Stimulated activated naive CD8-positive, alpha-beta T cell treated with anti-CD3 and anti-CD28 coated beads, Interleukin-15, Interleukin-2, amounts not matched to agents 100 U/mL and 50 U/mL, for 24 hours (primary cell): ENCODE data around the gene FASN.

ENCODE experiments used
- ATAC-seq: fragments of 150-1000 bp; cut with Tn5 transposase; one replicate; pipeline ENCODE4 v1.10.0; 2021
- DNase-seq: peaks from one replicate; pipeline ENCODE4 v3.0.0; 2021

Gene FASN

DNA sequence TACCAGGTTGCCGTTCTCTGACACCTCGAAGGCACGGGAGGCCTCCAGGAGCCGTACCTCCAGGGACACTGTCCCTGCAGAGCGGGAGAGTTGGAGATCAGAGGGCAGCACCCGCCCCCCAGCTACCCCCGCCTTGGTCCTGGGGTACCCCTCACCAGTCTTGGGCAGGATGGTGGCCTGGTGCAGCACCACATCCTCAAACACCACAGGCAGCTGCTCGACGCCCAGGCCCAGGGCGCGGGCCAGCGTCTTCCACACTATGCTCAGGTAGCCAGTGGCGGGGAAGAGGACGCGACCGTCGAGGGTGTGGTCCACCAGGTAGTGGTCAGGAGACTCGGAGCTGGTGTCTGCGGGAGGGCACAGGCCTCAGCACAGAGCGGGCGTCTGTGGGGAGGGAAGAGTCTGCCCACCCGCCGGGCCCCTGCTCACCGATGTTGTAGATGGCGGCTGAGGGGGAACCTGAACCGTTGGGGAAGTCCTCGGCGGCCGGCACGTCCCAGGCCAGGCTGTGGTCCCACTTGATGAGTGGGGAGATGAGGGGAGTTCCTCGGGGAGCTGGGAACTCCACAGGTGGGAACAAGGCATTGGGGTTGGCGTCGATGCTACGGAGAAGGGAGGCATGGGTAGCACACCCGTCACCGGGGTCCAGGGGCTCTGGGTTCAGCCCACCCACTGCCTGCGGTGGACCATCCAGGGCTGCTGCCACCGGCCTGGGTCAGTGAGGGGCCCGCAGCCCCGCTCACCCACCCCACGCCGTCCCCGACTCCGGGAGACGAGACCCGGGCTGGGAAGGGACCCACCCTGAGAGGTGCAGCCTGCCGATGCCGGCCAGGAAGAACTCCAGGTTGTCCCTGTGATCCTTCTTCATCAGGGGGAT, 9.8 kb downstream of the FASN start:
- ATAC-seq = no peak
- no peak for DNase-seq

GRCh38 chr17:82086941-82087906, 10.8 kb downstream of the FASN start:
- DNase-seq = no peak
- ATAC-seq = no peak

DNA sequence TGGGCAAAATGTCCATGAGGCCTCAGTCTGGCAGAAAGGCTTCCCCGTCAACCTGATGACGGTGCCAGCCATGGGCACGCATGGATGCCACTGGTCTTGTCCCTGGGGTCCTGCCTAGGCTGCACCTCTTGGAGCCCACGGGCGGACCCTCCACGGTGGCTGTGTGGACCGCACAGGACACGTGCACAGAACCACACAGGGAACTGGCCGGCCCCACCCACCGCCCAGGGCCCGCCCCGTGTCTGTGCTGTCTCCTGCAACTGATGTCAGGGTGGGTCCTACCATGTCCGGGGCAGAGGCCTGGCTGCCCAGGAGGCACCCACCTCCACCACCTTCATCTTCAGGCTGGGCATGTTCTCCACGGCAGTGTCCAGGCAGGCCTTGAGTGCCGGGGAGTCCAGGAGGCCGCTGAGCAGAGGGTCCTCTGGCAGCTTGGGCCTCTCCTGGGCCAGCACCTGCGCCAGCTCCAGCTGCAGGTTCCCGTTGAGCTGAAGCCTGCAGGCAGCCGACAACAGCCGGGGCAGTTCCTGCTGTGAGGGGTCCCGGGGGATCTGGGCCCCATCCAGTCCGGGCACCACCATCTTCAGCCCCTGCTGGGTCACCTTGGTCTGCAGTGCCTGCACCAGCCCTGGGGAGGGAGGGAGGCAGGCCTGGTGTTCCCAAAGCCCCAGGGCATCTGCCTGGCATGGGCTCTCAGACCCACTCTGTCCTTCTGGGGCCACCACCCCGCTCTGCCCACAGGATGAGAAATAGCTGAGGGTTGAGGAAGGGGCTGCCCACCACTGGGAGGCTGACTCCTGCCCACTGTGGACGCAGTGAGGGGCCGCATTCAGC, 11.9 kb downstream of the FASN start:
- DNase-seq = no peak
- ATAC-seq = no peak

GRCh38 chr17:82085031-82085861, 12.8 kb downstream of the FASN start:
- DNase-seq (no peak), ATAC-seq (no peak)

GRCh38 chr17:82084373-82085030, 13.5 kb downstream of the FASN start:
- no peak for DNase-seq
- ATAC-seq = no peak

DNA sequence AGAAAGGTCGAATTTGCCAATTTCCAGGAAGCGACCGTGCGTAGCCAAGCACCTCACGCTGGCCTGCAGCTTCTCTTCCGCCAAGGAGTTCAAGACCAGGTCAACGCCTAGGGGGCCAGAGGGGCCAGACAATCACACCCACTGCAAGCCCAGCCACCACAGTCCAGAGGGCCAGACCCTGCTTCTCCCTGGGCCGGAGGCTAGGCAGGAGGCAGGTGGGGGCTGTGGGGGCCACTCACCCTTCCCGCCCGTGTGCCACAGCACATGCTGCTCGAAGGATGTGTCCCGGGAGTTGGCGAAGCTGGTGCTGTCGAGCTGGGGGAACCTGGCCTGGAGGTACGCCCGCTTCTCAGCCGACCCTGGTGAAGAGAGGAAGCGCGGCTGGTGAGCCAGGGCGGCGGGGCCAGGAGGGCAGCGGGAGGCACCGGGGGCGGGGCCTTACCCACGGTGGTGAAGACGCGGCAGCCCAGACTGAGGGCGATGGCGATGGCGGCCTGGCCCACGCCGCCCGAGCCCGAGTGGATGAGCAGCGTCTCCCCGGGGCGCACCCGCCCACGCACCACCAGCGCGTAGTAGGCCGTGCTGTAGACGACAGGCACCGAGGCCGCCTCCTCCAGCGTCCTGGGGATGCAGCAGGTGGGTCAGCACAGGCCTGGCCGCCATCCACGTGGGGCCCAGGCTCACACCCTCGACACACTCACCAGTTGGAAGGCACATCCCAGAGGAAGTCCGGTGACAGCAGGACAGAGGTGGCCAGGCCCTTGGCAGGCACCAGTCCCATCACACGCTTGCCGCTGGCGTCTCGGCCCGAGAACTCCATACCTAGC, 14.3 kb downstream of the FASN start:
- no peak for ATAC-seq
- DNase-seq = no peak

- DNase-seq (no peak), ATAC-seq (no peak)
Observed at GRCh38 chr17:82083009-82083408, 15.0 kb downstream of the FASN start.

GRCh38 chr17:82082456-82082855, 15.6 kb downstream of the FASN start:
- no peak for ATAC-seq
- no peak for DNase-seq

DNA sequence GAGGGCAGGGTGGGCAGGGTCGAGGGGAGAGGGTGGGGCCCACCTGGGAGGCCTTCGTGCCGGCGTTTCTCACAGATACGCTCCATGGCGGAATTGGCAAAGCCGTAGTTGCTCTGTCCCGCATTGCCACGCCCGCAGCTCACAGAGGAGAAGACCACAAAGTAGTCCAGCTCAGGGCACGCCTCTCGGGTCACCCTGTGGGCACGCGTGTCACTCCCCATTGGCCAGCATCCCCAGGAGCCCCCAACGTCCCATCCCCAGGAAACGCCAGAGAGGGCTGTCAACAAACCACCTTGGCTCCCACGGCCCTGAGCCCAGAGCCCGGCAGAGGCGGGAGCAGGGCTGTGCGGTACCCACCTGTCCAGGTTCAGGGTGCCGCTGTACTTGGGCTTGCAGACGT, 16.1 kb downstream of the FASN start:
- ATAC-seq (no peak), DNase-seq (no peak)

DNA sequence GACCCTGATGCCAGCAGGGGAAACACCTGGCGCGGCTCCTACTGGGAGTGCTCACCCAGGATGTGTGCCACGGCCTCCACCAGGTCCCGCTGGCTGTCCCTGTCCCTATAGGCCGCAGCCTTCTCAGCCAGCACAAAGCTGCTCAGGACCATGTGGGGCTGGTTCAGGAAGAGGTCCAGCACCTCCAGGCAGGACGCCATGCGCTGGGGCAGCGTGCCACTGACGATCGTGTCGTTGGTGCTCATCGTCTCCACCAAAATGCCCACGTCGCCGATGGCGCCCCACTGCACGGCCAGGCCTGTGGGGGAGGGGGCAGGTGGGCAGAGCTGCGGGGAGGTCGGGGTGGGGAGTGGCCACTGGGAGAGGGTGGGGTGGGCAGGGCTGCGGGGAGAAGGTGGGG, 16.5 kb downstream of the FASN start:
- no peak for DNase-seq
- ATAC-seq = no peak

GRCh38 chr17:82080789-82081464, 17.1 kb downstream of the FASN start:
- DNase-seq (no peak), ATAC-seq (no peak)

DNA sequence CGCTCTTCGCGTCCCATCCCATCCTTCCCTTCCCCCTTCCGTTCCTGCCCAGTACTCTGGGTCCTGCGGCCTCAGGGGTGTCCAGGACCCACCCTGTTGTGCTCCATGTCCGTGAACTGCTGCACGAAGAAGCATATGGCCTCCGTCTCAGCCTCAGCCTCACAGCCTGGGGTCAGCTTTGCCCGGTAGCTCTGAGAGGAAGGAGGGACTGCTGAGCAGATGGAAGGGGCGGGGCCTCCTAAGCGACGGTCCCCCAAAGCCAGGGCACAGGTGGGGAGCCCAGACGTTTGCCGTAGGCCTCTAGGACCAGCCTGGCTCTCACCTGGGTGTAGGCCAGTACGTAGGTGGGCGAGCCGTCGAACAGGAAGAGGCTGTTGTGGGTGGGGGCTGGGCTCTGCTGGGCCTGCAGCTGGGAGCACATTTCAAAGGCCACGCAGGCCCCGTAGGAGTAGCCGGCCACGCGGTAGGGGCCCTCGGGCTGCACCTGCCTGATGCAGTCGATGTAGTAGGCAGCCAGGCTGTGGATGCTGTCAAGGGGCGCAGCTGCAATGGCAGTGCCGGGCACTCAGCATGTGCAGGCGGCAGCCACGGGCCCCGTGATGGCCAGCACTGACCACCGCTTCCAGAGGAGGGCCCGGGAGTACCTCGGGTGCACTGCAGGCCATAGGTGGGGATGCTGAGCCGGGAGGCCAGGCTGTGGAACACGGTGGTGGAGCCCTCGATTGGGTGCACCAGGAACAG, 17.8 kb downstream of the FASN start:
- ATAC-seq (no peak), DNase-seq (no peak)

GRCh38 chr17:82079001-82079677, 18.9 kb downstream of the FASN start:
- ATAC-seq (no peak), DNase-seq (no peak)

DNA sequence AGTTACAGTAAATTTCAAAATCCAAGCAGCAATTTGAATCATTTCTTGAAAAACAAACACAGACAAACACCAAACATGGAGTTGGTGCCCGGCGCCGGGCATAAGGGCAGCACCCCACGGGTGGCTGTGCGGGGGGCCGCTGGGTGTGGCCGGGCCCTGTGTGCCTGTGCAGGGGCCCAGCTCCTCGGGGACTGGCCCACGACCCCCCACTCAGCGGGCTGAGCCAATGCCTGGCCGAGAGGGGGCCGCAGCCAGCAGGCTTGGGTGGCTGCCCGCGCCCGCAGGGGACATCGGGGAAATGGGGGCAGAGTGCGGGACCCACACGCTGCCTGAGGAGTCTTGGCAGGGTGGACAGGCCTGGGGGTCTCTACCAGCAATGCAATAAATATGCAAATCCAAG, 19.6 kb downstream of the FASN start:
- no peak for ATAC-seq

DNA sequence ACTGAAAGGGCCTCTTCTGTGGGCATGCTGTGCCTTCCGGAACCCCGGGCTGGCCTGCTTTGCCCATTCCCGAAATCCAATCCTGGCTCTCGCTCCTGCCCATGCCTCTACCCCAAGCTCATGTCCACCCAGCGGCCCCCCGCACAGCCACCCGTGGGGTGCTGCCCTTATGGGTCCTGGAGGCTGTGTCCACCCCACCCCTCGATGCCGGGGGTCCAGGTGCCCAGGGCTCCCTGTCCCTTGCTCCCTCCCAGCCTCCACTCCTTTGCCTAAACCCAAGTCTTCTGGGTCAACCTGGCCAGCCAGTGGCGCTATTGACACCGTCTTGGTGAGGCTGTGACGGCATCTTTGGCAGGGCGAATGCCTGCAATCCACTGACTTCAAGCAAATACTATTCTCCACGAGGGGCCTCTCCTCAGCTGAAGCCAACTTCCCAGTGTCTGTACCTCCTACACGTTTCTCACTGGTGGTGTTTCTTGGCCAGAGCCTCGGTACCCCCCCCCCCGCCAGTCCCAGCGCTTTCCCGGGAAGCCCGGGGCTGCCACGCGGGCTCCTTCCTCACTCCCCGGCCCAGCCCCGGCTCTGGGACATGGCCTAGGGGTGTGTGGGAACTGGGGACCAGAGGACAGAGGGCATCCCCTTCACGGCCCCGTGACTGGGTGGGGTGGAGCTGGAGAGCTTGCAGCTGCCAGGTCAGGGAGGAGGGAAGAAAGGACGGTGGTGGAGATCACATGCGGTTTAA, 20.2 kb downstream of the FASN start:
- DNase-seq (no peak), ATAC-seq (no peak)

More for the DNA sequence above, 19.6 kb downstream of the FASN start:
- no peak for DNase-seq

DNA sequence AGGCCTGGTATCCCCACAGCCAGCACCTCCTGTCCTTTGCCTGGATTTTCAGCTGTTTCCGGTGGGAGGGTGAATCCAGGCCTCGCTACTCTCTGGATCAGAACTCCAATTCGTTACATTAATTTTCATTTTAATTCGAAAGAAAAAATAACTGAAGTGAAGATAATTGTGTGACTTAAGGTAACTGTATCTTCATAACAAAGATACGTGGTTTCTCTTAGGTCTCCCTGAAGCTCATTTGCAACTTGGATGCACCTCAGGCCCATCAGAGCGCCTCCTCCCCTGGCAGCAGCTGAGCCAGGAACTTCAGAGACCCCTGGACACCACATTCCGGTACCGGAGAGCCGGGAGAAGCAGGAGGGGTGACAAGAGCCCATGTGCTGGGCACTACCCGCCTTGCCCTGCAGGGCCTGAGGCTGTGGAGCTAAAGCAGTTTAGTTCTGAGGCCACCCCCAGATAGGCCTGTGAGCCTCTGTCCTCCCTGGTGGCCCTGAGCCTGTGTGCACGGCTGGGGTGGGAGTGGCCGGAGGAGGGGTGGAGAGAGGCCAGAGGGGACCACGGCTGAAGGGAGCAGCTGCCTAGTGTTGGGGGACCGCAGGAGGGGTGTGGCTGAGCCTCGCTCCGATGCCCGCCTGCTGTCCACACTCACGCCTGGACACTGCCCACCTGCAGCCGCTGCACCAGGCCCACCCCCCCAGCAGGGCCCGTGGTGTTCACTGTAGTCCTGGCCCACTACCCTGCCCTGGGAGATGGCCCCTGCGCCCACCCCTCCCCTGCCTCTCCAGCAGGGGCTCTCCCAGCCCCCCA, 21.0 kb downstream of the FASN start:
- no peak for ATAC-seq
- no peak for DNase-seq
